NT2/D1 (cell line): Measurements from ENCODE around the gene OPHN1.
A peak's percentile ranks its signal among the peaks of the same experiment; 100 is the strongest.

ENCODE experiments used
- DNase-seq: peaks from one replicate; pipeline ENCODE4 v3.0.0-alpha.2; 2011; ENCODE audit warnings: low read depth, low spot score
- H3K27me3 ChIP-seq: 2 replicates; pipeline ENCODE4 v1.6.0; 2011; ENCODE audit warnings: mild to moderate bottlenecking; ENCODE audit not compliant: insufficient read length, insufficient read depth
- H3K36me3 ChIP-seq: 2 replicates; pipeline ENCODE4 v1.6.1; 2011; ENCODE audit warnings: mild to moderate bottlenecking, low read length, mixed read lengths; ENCODE audit not compliant: insufficient read depth, insufficient read length
- H3K4me1 ChIP-seq: 2 replicates; pipeline ENCODE4 v1.5.1; 2011; ENCODE audit not compliant: insufficient read depth, insufficient read length
- H3K4me3 ChIP-seq: 2 replicates; pipeline ENCODE4 v1.5.1; 2011; ENCODE audit warnings: low read depth; ENCODE audit not compliant: insufficient read length
- H3K9ac ChIP-seq: 2 replicates; pipeline ENCODE4 v1.6.0; 2011; ENCODE audit warnings: low read depth; ENCODE audit not compliant: insufficient read length
- H3K9me3 ChIP-seq: 2 replicates; pipeline ENCODE4 v1.5.1; 2011; ENCODE audit warnings: mild to moderate bottlenecking, low read length; ENCODE audit not compliant: insufficient read depth
- SUZ12 ChIP-seq: IDR thresholded peaks from 2 replicates; pipeline ENCODE4 v1.6.1; 2011; ENCODE audit not compliant: insufficient read length, insufficient read depth; ENCODE audit errors: extremely low read depth
- YY1 ChIP-seq: IDR thresholded peaks from 2 replicates; pipeline ENCODE4 v1.6.1; 2011; ENCODE audit not compliant: insufficient read length, insufficient read depth
- ZNF274 ChIP-seq: IDR thresholded peaks from 2 replicates; pipeline ENCODE4 v1.6.1; 2011; ENCODE audit warnings: mild to moderate bottlenecking, low read depth, low read length

The OPHN1 gene, protein sequence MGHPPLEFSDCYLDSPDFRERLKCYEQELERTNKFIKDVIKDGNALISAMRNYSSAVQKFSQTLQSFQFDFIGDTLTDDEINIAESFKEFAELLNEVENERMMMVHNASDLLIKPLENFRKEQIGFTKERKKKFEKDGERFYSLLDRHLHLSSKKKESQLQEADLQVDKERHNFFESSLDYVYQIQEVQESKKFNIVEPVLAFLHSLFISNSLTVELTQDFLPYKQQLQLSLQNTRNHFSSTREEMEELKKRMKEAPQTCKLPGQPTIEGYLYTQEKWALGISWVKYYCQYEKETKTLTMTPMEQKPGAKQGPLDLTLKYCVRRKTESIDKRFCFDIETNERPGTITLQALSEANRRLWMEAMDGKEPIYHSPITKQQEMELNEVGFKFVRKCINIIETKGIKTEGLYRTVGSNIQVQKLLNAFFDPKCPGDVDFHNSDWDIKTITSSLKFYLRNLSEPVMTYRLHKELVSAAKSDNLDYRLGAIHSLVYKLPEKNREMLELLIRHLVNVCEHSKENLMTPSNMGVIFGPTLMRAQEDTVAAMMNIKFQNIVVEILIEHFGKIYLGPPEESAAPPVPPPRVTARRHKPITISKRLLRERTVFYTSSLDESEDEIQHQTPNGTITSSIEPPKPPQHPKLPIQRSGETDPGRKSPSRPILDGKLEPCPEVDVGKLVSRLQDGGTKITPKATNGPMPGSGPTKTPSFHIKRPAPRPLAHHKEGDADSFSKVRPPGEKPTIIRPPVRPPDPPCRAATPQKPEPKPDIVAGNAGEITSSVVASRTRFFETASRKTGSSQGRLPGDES

DNA sequence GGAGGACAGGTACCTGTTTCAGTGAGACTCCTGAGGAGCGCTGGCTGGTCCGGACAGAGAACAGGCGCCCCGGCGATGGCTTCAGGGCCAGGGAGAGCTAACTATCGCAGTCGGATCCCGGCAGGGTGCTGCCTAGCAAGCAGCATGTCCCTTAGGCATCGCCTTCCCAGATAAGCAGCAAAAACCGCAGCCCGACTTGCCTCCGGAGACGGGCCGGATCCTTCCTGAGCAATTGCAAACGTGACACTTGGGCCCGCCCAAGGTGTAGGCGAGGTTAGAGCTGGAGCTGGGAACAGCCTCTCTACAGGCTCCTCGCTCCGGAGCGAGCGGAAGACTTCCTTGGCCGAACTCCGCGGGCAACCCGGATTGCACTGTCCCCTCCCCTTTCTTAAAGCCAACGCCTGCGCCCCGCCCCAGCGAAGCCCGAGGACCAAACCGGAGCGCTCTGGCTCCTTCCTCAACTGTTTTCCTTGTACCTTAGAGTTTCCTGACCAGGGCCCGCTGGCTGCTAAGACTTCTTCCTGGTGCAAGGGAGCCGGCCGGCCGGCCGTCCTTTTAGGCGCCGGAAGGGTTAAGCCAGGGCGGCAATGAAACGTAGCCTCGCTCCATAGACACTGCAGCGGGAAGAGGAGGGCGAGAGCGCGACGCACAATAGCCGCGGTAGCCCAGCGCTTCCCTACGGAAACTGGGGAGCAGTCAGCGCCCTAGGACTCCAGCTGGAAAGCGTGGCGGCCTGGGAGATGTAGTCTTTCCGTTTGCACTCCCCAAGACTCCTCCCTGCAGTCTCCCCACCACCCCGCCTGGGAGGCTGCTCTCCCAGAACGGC lies at the start of gene OPHN1:
TSS of gene OPHN1 (minus strand) at position 341 of the 826 bp plus-strand sequence. CDS start 475 bp downstream, outside the sequence.
- Histone ChIP-seq H3K4me1 (no peaks in the 10 kb centered on the region), H3K27me3 (peaks cover 20% of the 10 kb centered on the region), H3K36me3 (no peaks in the 10 kb centered on the region), H3K4me3 (peak within 1 kb of the TSS; percentile 74), H3K9me3 (no peaks in the 10 kb centered on the region), H3K9ac (peak within 1 kb of the TSS; percentile 73)
- TF ChIP-seq YY1, result no peak
- no peak for TF ChIP-seq SUZ12
- no peak for TF ChIP-seq ZNF274
- DNase-seq, result peak; percentile 47

DNA sequence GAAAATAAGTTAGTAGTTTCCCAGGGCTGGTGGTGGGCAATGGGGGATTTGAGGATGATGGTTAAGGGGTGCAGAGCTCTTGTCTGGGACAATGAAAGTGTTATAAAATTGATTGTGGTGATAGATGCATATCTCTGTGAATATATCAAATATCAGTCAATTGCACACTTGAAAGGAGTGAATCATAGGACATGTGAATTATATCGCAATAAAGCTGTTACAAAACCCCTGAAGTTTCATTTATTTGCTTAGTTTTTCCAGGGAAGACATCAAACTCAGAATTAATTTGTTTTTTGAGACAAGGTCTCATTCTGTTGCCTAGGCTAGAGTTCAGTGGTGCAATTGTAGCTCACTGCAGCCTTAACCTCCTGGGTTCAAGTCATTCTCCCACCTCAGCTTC lies 47.7 kb upstream of the OPHN1 start:
- no peak overlapping the region for H3K4me3 ChIP-seq
- H3K9me3 ChIP-seq, result no peaks in the 10 kb centered on the region
- no peaks in the 10 kb centered on the region for H3K36me3 ChIP-seq
- H3K27me3 ChIP-seq, result no peaks in the 10 kb centered on the region
- no peak overlapping the region for H3K9ac ChIP-seq
- no peaks in the 10 kb centered on the region for H3K4me1 ChIP-seq
- TF ChIP-seq YY1 (no peak), SUZ12 (no peak), ZNF274 (no peak)
- no peak for DNase-seq

DNA sequence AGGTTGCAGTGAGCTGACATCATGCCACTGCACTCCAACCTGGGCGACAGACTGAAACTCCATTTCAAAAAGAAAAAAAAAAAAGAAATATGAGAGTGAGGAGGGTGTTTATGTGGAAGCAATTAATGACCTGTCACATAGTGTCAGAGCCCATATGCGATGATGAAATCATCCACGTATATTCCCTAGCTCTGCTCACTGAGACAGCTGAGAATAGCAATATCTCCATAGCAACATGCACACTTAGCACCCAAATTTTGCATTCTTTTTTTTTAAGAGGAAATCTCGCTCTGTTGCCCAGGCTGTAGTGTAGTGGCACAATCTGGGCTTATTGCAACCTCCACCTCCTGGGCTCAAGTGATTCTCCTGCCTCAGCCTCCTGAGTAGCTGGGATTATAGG lies 31.5 kb upstream of the OPHN1 start:
- TF ChIP-seq YY1 (no peak), ZNF274 (no peak), SUZ12 (no peak)
- Histone ChIP-seq H3K4me3 (no peak overlapping the region), H3K9ac (no peak overlapping the region), H3K27me3 (no peaks in the 10 kb centered on the region), H3K4me1 (no peaks in the 10 kb centered on the region), H3K9me3 (no peaks in the 10 kb centered on the region), H3K36me3 (no peaks in the 10 kb centered on the region)
- no peak for DNase-seq

DNA sequence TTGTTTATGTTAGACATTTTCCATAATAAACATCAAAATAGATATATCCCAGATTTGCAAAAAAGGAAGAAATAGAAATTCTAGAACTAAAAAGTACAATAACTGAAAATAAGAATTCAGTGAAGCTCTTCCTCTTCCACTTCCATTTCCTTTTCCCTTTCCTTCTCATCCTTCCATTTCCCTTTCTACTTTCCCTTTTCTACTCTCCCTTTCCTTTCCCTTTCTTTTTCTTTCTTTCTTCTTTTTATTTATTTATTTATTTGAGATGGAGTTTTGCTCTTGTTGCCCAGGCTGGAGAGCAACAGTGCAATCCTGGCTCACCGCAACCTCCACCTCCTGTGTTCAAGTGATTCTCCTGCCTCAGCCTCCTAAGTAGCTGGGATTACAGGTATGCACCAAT lies 30.6 kb upstream of the OPHN1 start:
- peaks cover 2% of the 10 kb centered on the region for H3K4me1 ChIP-seq
- TF ChIP-seq ZNF274 (no peak), YY1 (no peak), SUZ12 (no peak)
- H3K27me3 ChIP-seq, result no peaks in the 10 kb centered on the region
- DNase-seq, result no peak
- H3K36me3 ChIP-seq, result no peaks in the 10 kb centered on the region
- H3K9me3 ChIP-seq, result no peaks in the 10 kb centered on the region
- H3K4me3 ChIP-seq, result no peak overlapping the region
- H3K9ac ChIP-seq, result no peak overlapping the region

DNA sequence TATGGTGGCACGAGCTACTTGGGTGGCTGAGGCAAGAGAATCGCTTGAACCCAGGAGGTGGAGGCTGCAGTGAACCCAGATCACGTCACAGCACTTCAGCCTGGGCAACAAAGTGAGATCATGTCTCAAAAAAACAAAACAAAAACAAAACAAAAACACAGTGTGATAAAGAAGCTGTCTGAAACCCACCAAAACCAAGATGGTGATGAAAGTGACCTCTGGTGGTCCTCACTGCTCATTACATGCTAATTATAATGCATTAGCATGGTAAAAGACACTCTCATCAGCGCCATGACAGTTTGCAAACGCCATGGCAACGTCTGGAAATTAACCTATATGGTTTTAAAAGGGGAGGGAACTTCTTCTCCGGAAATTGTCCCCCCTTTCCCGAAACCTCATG lies 29.4 kb upstream of the OPHN1 start:
- DNase-seq, result peak; percentile 23
- no peaks in the 10 kb centered on the region for H3K9me3 ChIP-seq
- no peaks in the 10 kb centered on the region for H3K36me3 ChIP-seq
- no peak overlapping the region for H3K9ac ChIP-seq
- no peak overlapping the region for H3K4me3 ChIP-seq
- peaks cover 2% of the 10 kb centered on the region for H3K4me1 ChIP-seq
- no peaks in the 10 kb centered on the region for H3K27me3 ChIP-seq
- TF ChIP-seq SUZ12 (no peak), ZNF274 (no peak), YY1 (no peak)

DNA sequence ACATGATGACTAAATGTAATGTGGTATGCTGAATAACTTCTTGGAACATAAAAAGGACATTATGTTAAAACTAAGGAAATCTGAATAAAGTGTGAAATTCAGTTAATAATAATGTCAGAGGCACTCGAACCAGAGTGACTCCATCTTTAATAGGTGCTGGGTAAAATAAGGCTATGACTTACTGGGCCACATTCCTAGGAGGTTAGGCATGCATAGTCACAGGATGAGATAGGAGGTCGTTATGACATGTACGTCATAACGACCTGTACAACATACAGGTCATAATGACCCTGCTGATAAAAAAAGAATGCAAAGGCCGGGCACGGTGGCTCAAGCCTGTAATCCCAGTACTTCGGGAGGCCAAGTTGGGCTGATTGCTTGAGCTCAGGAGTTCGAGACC lies 28.9 kb upstream of the OPHN1 start:
- Histone ChIP-seq H3K9ac (no peak overlapping the region), H3K36me3 (no peaks in the 10 kb centered on the region), H3K4me3 (no peak overlapping the region), H3K27me3 (no peaks in the 10 kb centered on the region), H3K4me1 (peaks cover 2% of the 10 kb centered on the region), H3K9me3 (no peaks in the 10 kb centered on the region)
- TF ChIP-seq SUZ12, result no peak
- no peak for TF ChIP-seq ZNF274
- no peak for DNase-seq
